GM12878 (cell line): ENCODE results near the gene RAET1G. TPM values are rescaled to one million over a fixed set of nuclear protein-coding genes. Genes with fewer than 3 reads are reported as not detected.

Experiments
- ATAC-seq: fragments of 200-7000 bp; cut with Tn5 transposase; 3 replicates; pipeline ENCODE4 v1.9.1; 2020; ENCODE audit warnings: mild to moderate bottlenecking, moderate library complexity
- BruUV-seq: library from RNA; stranded (reverse); fragments of 400-500 nt; replicated peaks from 2 replicates; lab custom pipeline; 2021; lab: Mats Ljungman, UMichigan
- CTCF ChIA-PET: fragments of 300-600 bp; sonication (Branson Sonifier 250); formaldehyde crosslinking; extraction: SDS; loops from one replicate; lab custom pipeline; 2021; ENCODE audit warnings: inconsistent platforms; lab: Yijun Ruan, JAX
- POLR2A ChIA-PET: fragments of 350-600 bp; formaldehyde crosslinking; extraction: SDS; loops from one replicate; lab custom pipeline; 2021; ENCODE audit warnings: inconsistent platforms; lab: Charles Lee
- RAD21 ChIA-PET: fragments of 300-600 bp; sonication (Branson Sonifier 250); formaldehyde crosslinking; loops from one replicate; lab custom pipeline; 2023; ENCODE audit warnings: antibody characterized with exemption; ENCODE audit not compliant: unreplicated experiment; lab: Charles Lee
- SMC1A ChIA-PET: fragments of 300-600 bp; sonication (Branson Sonifier 250); formaldehyde crosslinking; loops from one replicate; lab custom pipeline; 2023; ENCODE audit not compliant: unreplicated experiment, uncharacterized antibody; lab: Charles Lee
- DNase-seq: peaks from one replicate; pipeline ENCODE4 v3.0.0-alpha.2; 2011; ENCODE audit warnings: low read depth, low spot score
- FAIRE-seq: peaks from 3 replicates; lab custom pipeline; 2011; peaks lifted over from hg19 to GRCh38; lab: Jason Lieb, UNC
- H2AFZ ChIP-seq: 2 replicates; pipeline ENCODE4 v1.6.0; 2011; ENCODE audit warnings: low read depth, low read length, control low read depth; ENCODE audit not compliant: control insufficient read depth
- H3K27ac ChIP-seq: 2 replicates; pipeline ENCODE4 v1.5.1; 2011; ENCODE audit warnings: control low read depth; ENCODE audit not compliant: control insufficient read depth, insufficient read depth
- H3K27me3 ChIP-seq, 2 experiments: replicated peaks in 1 of 2; 2 replicates each; pipeline versions ENCODE4 v1.6.0 to v1.6.1; 2011; ENCODE audit warnings: low read length in 1 of 2; ENCODE audit not compliant: control insufficient read depth in 2 of 2, insufficient read depth in 2 of 2
- H3K36me3 ChIP-seq, 2 experiments: 2 replicates each; pipeline ENCODE4 v1.5.1; 2011; ENCODE audit warnings: low read length in 1 of 2; ENCODE audit not compliant: control insufficient read depth in 2 of 2, insufficient read depth in 2 of 2
- H3K4me1 ChIP-seq: 2 replicates; pipeline ENCODE4 v1.6.1; 2011; ENCODE audit warnings: mild to moderate bottlenecking, low read length, moderate library complexity, mixed read lengths; ENCODE audit not compliant: control insufficient read depth, insufficient read depth
- H3K4me2 ChIP-seq: 2 replicates; pipeline ENCODE4 v1.6.0; 2011; ENCODE audit warnings: control low read depth; ENCODE audit not compliant: control insufficient read depth, insufficient read depth
- H3K4me3 ChIP-seq: fragments of 200-600 bp; sonication (generic); 2 replicates; pipeline ENCODE4 v1.5.1; 2016
- H3K79me2 ChIP-seq: 2 replicates; pipeline ENCODE4 v1.6.0; 2011; ENCODE audit warnings: low read length; ENCODE audit not compliant: control insufficient read depth, insufficient read depth
- H3K9ac ChIP-seq: 2 replicates; pipeline ENCODE4 v1.8.0; 2011; ENCODE audit warnings: low read length, control low read depth, mixed read lengths; ENCODE audit not compliant: control insufficient read depth, insufficient read depth
- H3K9me3 ChIP-seq: replicated peaks from 3 replicates; pipeline ENCODE4 v1.5.1; 2011; ENCODE audit warnings: mild to moderate bottlenecking, low read length; ENCODE audit not compliant: control insufficient read depth, insufficient read depth
- H4K20me1 ChIP-seq: 2 replicates; pipeline ENCODE4 v1.6.0; 2011; ENCODE audit not compliant: control insufficient read depth, insufficient read depth
- ATF2 ChIP-seq: IDR thresholded peaks from 2 replicates; pipeline ENCODE4 v1.6.1; 2012; ENCODE audit warnings: low read length, inconsistent platforms
- CHD1 ChIP-seq: IDR thresholded peaks from 2 replicates; pipeline ENCODE4 v1.6.1; 2012; ENCODE audit warnings: low read depth, low read length, improper control_type of control experiment
- CREB1 ChIP-seq: IDR thresholded peaks from 2 replicates; pipeline ENCODE4 v1.6.1; 2012; ENCODE audit warnings: low read depth, mild to moderate bottlenecking, inconsistent platforms
- ESRRA ChIP-seq: IDR thresholded peaks from 2 replicates; pipeline ENCODE4 v1.6.1; 2012; ENCODE audit warnings: mild to moderate bottlenecking, low read length, improper control_type of control experiment
- MEF2A ChIP-seq: IDR thresholded peaks from 2 replicates; pipeline ENCODE4 v1.6.1; 2011; ENCODE audit warnings: low read depth, mild to moderate bottlenecking, low read length, moderate library complexity; ENCODE audit not compliant: insufficient read depth
- NFYB ChIP-seq: IDR thresholded peaks from 2 replicates; pipeline ENCODE4 v1.6.1; 2011; ENCODE audit warnings: low read depth, mild to moderate bottlenecking, low read length, improper control_type of control experiment, moderate library complexity; ENCODE audit not compliant: insufficient read depth
- PML ChIP-seq: IDR thresholded peaks from 2 replicates; pipeline ENCODE4 v1.6.1; 2012; ENCODE audit warnings: low read length, inconsistent platforms
- STAT3 ChIP-seq: IDR thresholded peaks from 2 replicates; pipeline ENCODE4 v1.6.1; 2011; ENCODE audit warnings: low read depth, low read length, improper control_type of control experiment
- TARDBP ChIP-seq: IDR thresholded peaks from 2 replicates; pipeline ENCODE4 v1.6.1; 2016; ENCODE audit warnings: borderline replicate concordance
- YY1 ChIP-seq: IDR thresholded peaks from 2 replicates; pipeline ENCODE4 v1.6.1; 2011; ENCODE audit warnings: low read depth, mild to moderate bottlenecking, low read length
- ZSCAN29 ChIP-seq: fragments of 450-650 bp; IDR thresholded peaks from 2 replicates; pipeline ENCODE4 v1.6.1; 2017; ENCODE audit warnings: mild to moderate bottlenecking, moderate library complexity
- WGBS: methylation state at CpG from one replicate; pipeline ENCODE4 v1.1.6; 2016; ENCODE audit warnings: low lambda C conversion rate; ENCODE audit not compliant: insufficient replicate concordance, insufficient coverage; ENCODE audit errors: missing lambda C conversion rate; 5-methylcytosine and 5-hydroxymethylcytosine counted together
- in situ Hi-C: fragments of 300-500 bp; cut with MboI; formaldehyde crosslinking; loops from 9 replicates; pipeline ENCODE4 v1.14.3; 2018; ENCODE audit warnings: mixed read lengths
- intact Hi-C: fragments of 100-400 bp; cut with micrococcal nuclease; formaldehyde crosslinking; loops from one replicate; pipeline ENCODE4 v1.14.2; 2022; ENCODE audit not compliant: unreplicated experiment
- polyA plus RNA-seq, 11 experiments: library from polyadenylated mRNA; depleted of rRNA in 4 of 11; unstranded in 6 of 11; stranded (reverse) in 5 of 11; fragments of >200 nt; fragmentation: Nextera tagmentation in 4 of 11; fragmentation: Illumina TruSeq in 1 of 11; extraction: Ambion mirVana in 4 of 11; extraction: Trizol in 1 of 11; gene quantifications; 1 replicate in 1 of 11; 2 replicates in 10 of 11; pipeline versions ENCODE4 v1.2.1 to v1.2.3, GENCODE V29; 2011 to 2016; ENCODE audit warnings: inconsistent platforms in 2 of 11, missing spikeins in 2 of 11, low read depth in 1 of 11
- total RNA-seq, 4 experiments: library from RNA; depleted of rRNA in 3 of 4; stranded (reverse); fragments of >200 nt in 3 of 4; fragmentation: Illumina TruSeq in 1 of 4; extraction: Trizol in 1 of 4; gene quantifications; 2 replicates each; pipeline versions ENCODE4 v1.2.1 to v1.2.3, GENCODE V29; 2013 to 2021
- TF ChIP-seq, protein P1 (sequence below): fragments of 450-650 bp; IDR thresholded peaks from 2 replicates; pipeline ENCODE4 v1.6.1; 2014; ENCODE audit warnings: mild to moderate bottlenecking
- TF ChIP-seq, protein P2 (sequence below): fragments of 450-650 bp; formaldehyde crosslinking; IDR thresholded peaks from 2 replicates; pipeline ENCODE4 v1.4.0; 2022; ENCODE audit warnings: mild to moderate bottlenecking, moderate library complexity
- TF ChIP-seq, protein P3 (sequence below): fragments of 450-650 bp; formaldehyde crosslinking; IDR thresholded peaks from 2 replicates; pipeline ENCODE4 v1.4.0; 2020; ENCODE audit warnings: mild to moderate bottlenecking, moderate library complexity

Gene RAET1G
- total and polyA plus RNA-seq, 10 of the 15 experiments (the other 5 are each of a cell fraction or from before 2014, with no cell fraction given): not detected

DNA sequence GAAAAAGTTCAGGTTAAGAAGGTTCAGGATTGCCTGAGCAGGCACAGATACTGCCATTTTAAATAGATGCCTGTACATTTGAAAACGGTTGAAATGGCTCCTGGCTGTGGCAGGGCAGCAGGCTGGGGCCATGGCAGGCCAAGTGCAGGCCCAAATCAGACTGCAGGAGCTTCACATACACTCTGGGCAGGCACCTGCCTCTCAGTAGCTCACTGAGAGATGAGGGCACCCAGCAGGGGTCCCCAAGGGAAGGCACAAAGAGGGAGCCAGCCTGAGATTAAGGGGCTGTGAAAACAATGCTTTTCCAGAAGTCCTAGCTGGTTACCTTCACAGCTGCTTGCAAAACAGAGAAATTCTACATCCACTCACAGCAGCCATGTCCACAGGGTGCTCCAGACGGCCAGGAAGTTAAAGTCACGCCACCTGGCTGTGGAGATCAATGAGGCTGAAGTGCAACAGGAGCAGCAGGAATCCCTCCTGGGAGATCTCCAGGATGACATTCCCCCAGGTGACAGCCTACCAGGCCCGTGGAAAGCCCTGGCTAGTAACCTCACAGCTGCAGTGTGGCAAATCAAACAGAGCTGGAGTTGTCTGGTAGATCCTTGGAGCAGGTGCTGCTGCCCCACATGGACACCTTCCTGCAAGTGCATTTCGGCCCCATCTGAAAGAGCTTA is 18.8 kb downstream of the RAET1G start:
- H3K9me3 ChIP-seq: peaks cover 3% of the 10 kb centered on the region; the same call in 1 of the 3 replicates
- no peaks in the 10 kb centered on the region for H3K79me2 ChIP-seq
- H3K4me3 ChIP-seq: no peak overlapping the region
- FAIRE-seq (no peak), ATAC-seq (no peak), DNase-seq (no peak)
- intact Hi-C loops: no loop called here
- no peak overlapping the region for H3K4me2 ChIP-seq
- no peaks in the 10 kb centered on the region for H3K4me1 ChIP-seq
- POLR2A ChIA-PET: no interaction called here
- no peak overlapping the region for H3K27ac ChIP-seq
- RAD21 ChIA-PET: no interaction called here
- H4K20me1 ChIP-seq: no peaks in the 10 kb centered on the region
- 11% methylated on average over 5 of the region's 5 CpGs for WGBS
- CTCF ChIA-PET: interaction anchor here (1.0 to 1.1 kb wide), 3 partner anchors 12 to 60 kb away, joined by 3 to 4 read pairs (median 3); no protein-coding TSS in a partner anchor
- SMC1A ChIA-PET: no interaction called here
- H3K36me3 ChIP-seq: no peaks in the 10 kb centered on the region
- TF ChIP-seq MEF2A (no peak), PML (no peak), ATF2 (no peak), ESRRA (no peak), NFYB (no peak), ZSCAN29 (no peak), CHD1 (no peak), CREB1 (no peak), STAT3 (no peak), TARDBP (no peak), YY1 (no peak)
- TF ChIP-seq, protein P1, sequence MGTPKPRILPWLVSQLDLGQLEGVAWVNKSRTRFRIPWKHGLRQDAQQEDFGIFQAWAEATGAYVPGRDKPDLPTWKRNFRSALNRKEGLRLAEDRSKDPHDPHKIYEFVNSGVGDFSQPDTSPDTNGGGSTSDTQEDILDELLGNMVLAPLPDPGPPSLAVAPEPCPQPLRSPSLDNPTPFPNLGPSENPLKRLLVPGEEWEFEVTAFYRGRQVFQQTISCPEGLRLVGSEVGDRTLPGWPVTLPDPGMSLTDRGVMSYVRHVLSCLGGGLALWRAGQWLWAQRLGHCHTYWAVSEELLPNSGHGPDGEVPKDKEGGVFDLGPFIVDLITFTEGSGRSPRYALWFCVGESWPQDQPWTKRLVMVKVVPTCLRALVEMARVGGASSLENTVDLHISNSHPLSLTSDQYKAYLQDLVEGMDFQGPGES: no peak
- TF ChIP-seq, protein P2, sequence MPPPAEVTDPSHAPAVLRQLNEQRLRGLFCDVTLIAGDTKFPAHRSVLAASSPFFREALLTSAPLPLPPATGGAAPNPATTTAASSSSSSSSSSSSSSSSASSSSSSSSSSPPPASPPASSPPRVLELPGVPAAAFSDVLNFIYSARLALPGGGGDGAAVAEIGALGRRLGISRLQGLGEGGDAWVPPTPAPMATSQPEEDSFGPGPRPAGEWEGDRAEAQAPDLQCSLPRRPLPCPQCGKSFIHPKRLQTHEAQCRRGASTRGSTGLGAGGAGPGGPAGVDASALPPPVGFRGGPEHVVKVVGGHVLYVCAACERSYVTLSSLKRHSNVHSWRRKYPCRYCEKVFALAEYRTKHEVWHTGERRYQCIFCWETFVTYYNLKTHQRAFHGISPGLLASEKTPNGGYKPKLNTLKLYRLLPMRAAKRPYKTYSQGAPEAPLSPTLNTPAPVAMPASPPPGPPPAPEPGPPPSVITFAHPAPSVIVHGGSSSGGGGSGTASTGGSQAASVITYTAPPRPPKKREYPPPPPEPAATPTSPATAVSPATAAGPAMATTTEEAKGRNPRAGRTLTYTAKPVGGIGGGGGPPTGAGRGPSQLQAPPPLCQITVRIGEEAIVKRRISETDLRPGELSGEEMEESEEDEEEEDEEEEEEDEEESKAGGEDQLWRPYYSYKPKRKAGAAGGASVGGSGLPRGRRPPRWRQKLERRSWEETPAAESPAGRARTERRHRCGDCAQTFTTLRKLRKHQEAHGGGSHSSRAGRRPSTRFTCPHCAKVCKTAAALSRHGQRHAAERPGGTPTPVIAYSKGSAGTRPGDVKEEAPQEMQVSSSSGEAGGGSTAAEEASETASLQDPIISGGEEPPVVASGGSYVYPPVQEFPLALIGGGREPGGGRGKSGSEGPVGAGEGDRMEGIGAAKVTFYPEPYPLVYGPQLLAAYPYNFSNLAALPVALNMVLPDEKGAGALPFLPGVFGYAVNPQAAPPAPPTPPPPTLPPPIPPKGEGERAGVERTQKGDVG (CRISPR knock-in tag): no peak
- TF ChIP-seq, protein P3, sequence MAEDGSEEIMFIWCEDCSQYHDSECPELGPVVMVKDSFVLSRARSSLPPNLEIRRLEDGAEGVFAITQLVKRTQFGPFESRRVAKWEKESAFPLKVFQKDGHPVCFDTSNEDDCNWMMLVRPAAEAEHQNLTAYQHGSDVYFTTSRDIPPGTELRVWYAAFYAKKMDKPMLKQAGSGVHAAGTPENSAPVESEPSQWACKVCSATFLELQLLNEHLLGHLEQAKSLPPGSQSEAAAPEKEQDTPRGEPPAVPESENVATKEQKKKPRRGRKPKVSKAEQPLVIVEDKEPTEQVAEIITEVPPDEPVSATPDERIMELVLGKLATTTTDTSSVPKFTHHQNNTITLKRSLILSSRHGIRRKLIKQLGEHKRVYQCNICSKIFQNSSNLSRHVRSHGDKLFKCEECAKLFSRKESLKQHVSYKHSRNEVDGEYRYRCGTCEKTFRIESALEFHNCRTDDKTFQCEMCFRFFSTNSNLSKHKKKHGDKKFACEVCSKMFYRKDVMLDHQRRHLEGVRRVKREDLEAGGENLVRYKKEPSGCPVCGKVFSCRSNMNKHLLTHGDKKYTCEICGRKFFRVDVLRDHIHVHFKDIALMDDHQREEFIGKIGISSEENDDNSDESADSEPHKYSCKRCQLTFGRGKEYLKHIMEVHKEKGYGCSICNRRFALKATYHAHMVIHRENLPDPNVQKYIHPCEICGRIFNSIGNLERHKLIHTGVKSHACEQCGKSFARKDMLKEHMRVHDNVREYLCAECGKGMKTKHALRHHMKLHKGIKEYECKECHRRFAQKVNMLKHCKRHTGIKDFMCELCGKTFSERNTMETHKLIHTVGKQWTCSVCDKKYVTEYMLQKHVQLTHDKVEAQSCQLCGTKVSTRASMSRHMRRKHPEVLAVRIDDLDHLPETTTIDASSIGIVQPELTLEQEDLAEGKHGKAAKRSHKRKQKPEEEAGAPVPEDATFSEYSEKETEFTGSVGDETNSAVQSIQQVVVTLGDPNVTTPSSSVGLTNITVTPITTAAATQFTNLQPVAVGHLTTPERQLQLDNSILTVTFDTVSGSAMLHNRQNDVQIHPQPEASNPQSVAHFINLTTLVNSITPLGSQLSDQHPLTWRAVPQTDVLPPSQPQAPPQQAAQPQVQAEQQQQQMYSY (CRISPR knock-in tag): no peak
- in situ Hi-C loops: no loop called here
- H3K27me3 ChIP-seq: peaks cover 5 to 6% of the 10 kb centered on the region in 2 experiments; a peak in 3 of 4 replicates
- H2AFZ ChIP-seq: no peak overlapping the region
- H3K9ac ChIP-seq: no peak overlapping the region
- BruUV-seq: no TSS peak
